ENCODE results near the gene KCNQ1. TPM values are rescaled to one million over a fixed set of nuclear protein-coding genes. Genes with fewer than 3 reads are reported as not detected.

The KCNQ1 gene
- total RNA-seq, 2 donors from 2014 or later = 4.4 to 25.3 TPM

DNA sequence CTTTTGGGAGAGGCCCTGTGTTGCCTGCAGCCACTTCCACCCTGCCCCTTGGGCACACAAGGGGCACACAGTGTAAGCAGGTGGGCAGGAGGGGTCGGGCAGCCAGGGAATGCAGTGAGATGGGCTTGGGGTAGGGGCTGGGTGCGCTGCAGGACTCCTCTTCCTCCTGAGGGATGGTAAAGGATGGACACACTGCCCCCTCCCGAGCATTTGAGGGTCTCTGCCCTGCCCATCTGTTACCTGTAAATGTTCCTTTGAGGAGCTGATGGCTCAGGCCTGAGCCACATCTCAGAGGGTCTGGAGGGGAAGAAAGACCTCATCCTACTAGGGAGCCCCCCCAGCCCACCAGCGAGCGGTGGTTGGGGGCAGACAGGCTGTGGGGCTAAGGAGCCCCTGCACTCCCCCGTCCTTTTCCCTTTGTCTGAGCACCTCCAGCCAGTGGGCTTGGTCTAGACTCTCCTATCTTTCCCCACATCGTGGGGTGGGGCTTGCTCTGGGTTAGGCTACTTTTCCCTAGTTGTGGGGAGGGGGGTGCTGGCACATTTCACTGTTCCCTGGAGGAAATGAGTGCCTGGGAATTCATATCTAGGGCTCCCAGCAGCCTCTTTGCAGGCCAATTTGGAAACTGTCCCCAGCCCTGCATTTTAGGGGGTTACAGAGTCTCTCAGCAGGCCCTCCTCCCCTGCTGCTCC is 46.0 kb upstream of the KCNQ1 start:
- DNase-seq (ENCODE audit: low spot score) = no peak
- TF ChIP-seq, protein P1, sequence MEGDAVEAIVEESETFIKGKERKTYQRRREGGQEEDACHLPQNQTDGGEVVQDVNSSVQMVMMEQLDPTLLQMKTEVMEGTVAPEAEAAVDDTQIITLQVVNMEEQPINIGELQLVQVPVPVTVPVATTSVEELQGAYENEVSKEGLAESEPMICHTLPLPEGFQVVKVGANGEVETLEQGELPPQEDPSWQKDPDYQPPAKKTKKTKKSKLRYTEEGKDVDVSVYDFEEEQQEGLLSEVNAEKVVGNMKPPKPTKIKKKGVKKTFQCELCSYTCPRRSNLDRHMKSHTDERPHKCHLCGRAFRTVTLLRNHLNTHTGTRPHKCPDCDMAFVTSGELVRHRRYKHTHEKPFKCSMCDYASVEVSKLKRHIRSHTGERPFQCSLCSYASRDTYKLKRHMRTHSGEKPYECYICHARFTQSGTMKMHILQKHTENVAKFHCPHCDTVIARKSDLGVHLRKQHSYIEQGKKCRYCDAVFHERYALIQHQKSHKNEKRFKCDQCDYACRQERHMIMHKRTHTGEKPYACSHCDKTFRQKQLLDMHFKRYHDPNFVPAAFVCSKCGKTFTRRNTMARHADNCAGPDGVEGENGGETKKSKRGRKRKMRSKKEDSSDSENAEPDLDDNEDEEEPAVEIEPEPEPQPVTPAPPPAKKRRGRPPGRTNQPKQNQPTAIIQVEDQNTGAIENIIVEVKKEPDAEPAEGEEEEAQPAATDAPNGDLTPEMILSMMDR (IDR thresholded peaks at IDR 0.05) = no peak
- ATAC-seq (ENCODE audit: insufficient number of reproducible peaks, low FRiP score, low read depth) = no peak
- peaks cover 42% of the 10 kb centered on the region for H3K36me3 ChIP-seq
- H3K9me3 ChIP-seq = no peaks in the 10 kb centered on the region
- peak overlapping the region; percentile 78 for H3K4me3 ChIP-seq
- no peaks in the 10 kb centered on the region for H3K27me3 ChIP-seq (replicated peaks; ENCODE audit: insufficient read depth)
- peak overlapping the region; percentile 88 to 96 for H3K27ac ChIP-seq
- peaks cover 15 to 29% of the 10 kb centered on the region in 2 donors for H3K4me1 ChIP-seq (ENCODE audit: control insufficient read depth in 1 of 2, low read depth in 2 of 2)

GRCh38 chr11:2399488-2400068 is 45.2 kb upstream of the KCNQ1 start:
- TF ChIP-seq, protein P1 (IDR thresholded peaks at IDR 0.05) = no peak
- Histone ChIP-seq H3K4me1 (ENCODE audit: control insufficient read depth in 1 of 2, low read depth in 2 of 2) (peaks cover 15 to 29% of the 10 kb centered on the region in 2 donors), H3K27ac (peak overlapping the region; percentile 88 to 96), H3K4me3 (peak overlapping the region; percentile 78), H3K27me3 (replicated peaks; ENCODE audit: insufficient read depth) (no peaks in the 10 kb centered on the region), H3K36me3 (peaks cover 41% of the 10 kb centered on the region), H3K9me3 (no peaks in the 10 kb centered on the region)
- ATAC-seq (ENCODE audit: insufficient number of reproducible peaks, low FRiP score, low read depth) (no peak), DNase-seq (ENCODE audit: low spot score) (no peak)

GRCh38 chr11:2400069-2400761 is 44.6 kb upstream of the KCNQ1 start, which contains the start of gene TSSC4:
Gene TSSC4 (plus strand): TSS chr11:2400750. CDS start chr11:2402634, 1,884 bp downstream.
- peak; percentile 96 for ATAC-seq (ENCODE audit: insufficient number of reproducible peaks, low FRiP score, low read depth)
- peaks cover 35% of the 10 kb centered on the region for H3K36me3 ChIP-seq

DNA sequence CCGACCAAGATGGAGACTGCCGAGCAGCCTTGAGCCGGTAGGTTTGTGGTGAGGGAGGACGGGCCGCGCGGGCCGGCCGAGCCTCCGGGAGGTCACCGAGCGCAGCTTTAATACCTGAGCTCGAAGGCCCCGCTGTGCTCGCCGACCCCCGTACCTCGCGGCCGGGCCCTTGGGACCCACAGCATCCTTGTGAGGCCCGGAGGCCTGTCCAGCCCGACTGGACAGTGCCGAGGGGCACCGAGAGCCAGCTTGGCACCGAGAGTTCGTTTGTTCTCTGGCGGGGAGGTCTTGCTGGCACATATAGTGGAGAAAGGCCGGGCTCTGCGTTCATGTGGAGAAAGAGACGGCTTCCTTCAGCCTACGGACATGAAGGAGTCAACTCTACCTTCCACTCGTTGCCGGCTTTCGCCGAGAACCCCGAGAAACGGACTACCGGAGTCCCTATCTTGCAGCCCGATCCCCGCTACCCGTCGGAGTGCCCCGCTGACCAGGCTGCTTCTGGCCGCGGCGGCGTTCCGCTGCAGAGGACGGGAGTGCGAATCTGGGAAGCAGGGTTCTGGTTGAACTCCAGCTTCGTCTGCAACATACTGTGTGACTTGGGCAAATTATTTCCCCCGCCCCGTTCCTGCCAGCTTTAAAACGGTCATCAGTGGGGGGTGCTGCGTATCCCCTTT is 43.9 kb upstream of the KCNQ1 start:
- no peaks in the 10 kb centered on the region for H3K27me3 ChIP-seq (replicated peaks; ENCODE audit: insufficient read depth)
- H3K4me1 ChIP-seq (ENCODE audit: control insufficient read depth in 1 of 2, low read depth in 2 of 2) = peaks cover 15 to 29% of the 10 kb centered on the region in 2 donors
- ATAC-seq (ENCODE audit: insufficient number of reproducible peaks, low FRiP score, low read depth) (no peak), DNase-seq (ENCODE audit: low spot score) (no peak)
- peaks cover 29% of the 10 kb centered on the region for H3K36me3 ChIP-seq
- H3K27ac ChIP-seq = peak overlapping the region; percentile 85 to 94
- H3K9me3 ChIP-seq = no peaks in the 10 kb centered on the region
- H3K4me3 ChIP-seq = peak overlapping the region; percentile 88
- TF ChIP-seq, protein P1 (IDR thresholded peaks at IDR 0.05) = no peak

More at GRCh38 chr11:2400069-2400761, 44.6 kb upstream of the KCNQ1 start, which contains the start of gene TSSC4:
- H3K9me3 ChIP-seq = no peaks in the 10 kb centered on the region
- TF ChIP-seq, protein P1 (IDR thresholded peaks at IDR 0.05) = peak; percentile 96
- DNase-seq (ENCODE audit: low spot score) = peak; percentile 99
- peak within 1 kb of the TSS; percentile 88 for H3K4me3 ChIP-seq
- H3K4me1 ChIP-seq (ENCODE audit: control insufficient read depth in 1 of 2, low read depth in 2 of 2) = peaks cover 15 to 29% of the 10 kb centered on the region in 2 donors
- H3K27me3 ChIP-seq (replicated peaks; ENCODE audit: insufficient read depth) = no peaks in the 10 kb centered on the region
- H3K27ac ChIP-seq = peak within 1 kb of the TSS; percentile 94 to 96
